NCI-H1105 treated with DMSO at 0.1 percent for 48 hours (cell line): ENCODE results near the gene GPR63.

Source experiments
- DNase-seq: peaks from one replicate; lab custom pipeline; 2025; lab: John Stamatoyannopoulos, UW

Gene GPR63

GRCh38 chr6:96837081-96837971 is at the start of gene GPR63:
TSS of gene GPR63 (minus strand) at chr6:96837477. CDS start at chr6:96799731, 37,746 bp downstream.
- DNase-seq, result peak; percentile 64

GRCh38 chr6:96886519-96886918 is 49.2 kb upstream of the GPR63 start:
- DNase-seq, result no peak

- DNase-seq, result peak; percentile 21
Observed at GRCh38 chr6:96885187-96885631, 47.9 kb upstream of the GPR63 start.

GRCh38 chr6:96878143-96878542 is 40.9 kb upstream of the GPR63 start:
- DNase-seq, result no peak

- no peak for DNase-seq
Observed at GRCh38 chr6:96876886-96877545, 39.7 kb upstream of the GPR63 start.

- DNase-seq, result no peak
Observed at GRCh38 chr6:96872976-96873375, 35.7 kb upstream of the GPR63 start.

- DNase-seq, result no peak
Observed at GRCh38 chr6:96865055-96865405, 27.8 kb upstream of the GPR63 start.

- DNase-seq, result no peak
Observed at GRCh38 chr6:96864216-96865054, 27.2 kb upstream of the GPR63 start.

GRCh38 chr6:96862560-96862959 is 25.3 kb upstream of the GPR63 start:
- no peak for DNase-seq

GRCh38 chr6:96861588-96861987 is 24.3 kb upstream of the GPR63 start:
- DNase-seq, result no peak

- DNase-seq, result no peak
Observed at GRCh38 chr6:96856856-96857255, 19.6 kb upstream of the GPR63 start.

- DNase-seq, result no peak
Observed at GRCh38 chr6:96853083-96853482, 15.8 kb upstream of the GPR63 start.

GRCh38 chr6:96852605-96853004 is 15.3 kb upstream of the GPR63 start:
- no peak for DNase-seq

- no peak for DNase-seq
Observed at GRCh38 chr6:96851858-96852257, 14.6 kb upstream of the GPR63 start.

- DNase-seq, result no peak
Observed at GRCh38 chr6:96849615-96850014, 12.3 kb upstream of the GPR63 start.

- no peak for DNase-seq
Observed at GRCh38 chr6:96844530-96844929, 7.3 kb upstream of the GPR63 start.

GRCh38 chr6:96841345-96841744 is 4.1 kb upstream of the GPR63 start:
- no peak for DNase-seq

GRCh38 chr6:96836631-96837080 is 621 bp downstream of the GPR63 start:
- DNase-seq, result peak; percentile 38

GRCh38 chr6:96834070-96834469 is 3.2 kb downstream of the GPR63 start:
- no peak for DNase-seq

GRCh38 chr6:96832780-96833179 is 4.5 kb downstream of the GPR63 start:
- no peak for DNase-seq

GRCh38 chr6:96826865-96827264 is 10.4 kb downstream of the GPR63 start:
- no peak for DNase-seq

- DNase-seq, result no peak
Observed at GRCh38 chr6:96823743-96824142, 13.5 kb downstream of the GPR63 start.
